DOHH2 (cell line): Measurements from ENCODE around the gene ACSF3.

Source experiments
- H3F3A ChIP-seq: fragments of 200-600 bp; sonication (generic), shearing (Covaris generic); 2 replicates; pipeline ENCODE4 v1.6.0; 2016; ENCODE audit warnings: antibody characterized with exemption, mild to moderate bottlenecking; ENCODE audit not compliant: control insufficient read depth, insufficient read depth
- H3K27ac ChIP-seq: fragments of 200-600 bp; sonication (generic); 2 replicates; pipeline ENCODE4 v1.5.1; 2014; ENCODE audit warnings: low read depth, mild to moderate bottlenecking, low read length, moderate library complexity
- H3K27me3 ChIP-seq: fragments of 200-600 bp; sonication (generic); 2 replicates; pipeline ENCODE4 v1.6.1; 2014; ENCODE audit warnings: mild to moderate bottlenecking, low read length, mixed read lengths; ENCODE audit not compliant: control insufficient read depth
- H3K36me3 ChIP-seq: fragments of 200-600 bp; sonication (generic); 2 replicates; pipeline ENCODE4 v1.6.1; 2014; ENCODE audit warnings: mild to moderate bottlenecking, low read length, moderate library complexity, mixed read lengths; ENCODE audit not compliant: control insufficient read depth
- H3K4me1 ChIP-seq: fragments of 200-600 bp; sonication (generic); 2 replicates; pipeline ENCODE4 v1.6.1; 2014; ENCODE audit warnings: mild to moderate bottlenecking, low read length, mixed read lengths; ENCODE audit not compliant: control insufficient read depth
- H3K4me2 ChIP-seq: fragments of 200-600 bp; sonication (generic); 2 replicates; pipeline ENCODE4 v1.6.0; 2014; ENCODE audit warnings: mild to moderate bottlenecking, low read length, moderate library complexity
- H3K4me3 ChIP-seq: fragments of 200-600 bp; sonication (generic); 2 replicates; pipeline ENCODE4 v1.5.1; 2014; ENCODE audit warnings: mild to moderate bottlenecking, low read length, mixed read lengths
- H3K79me2 ChIP-seq: fragments of 200-600 bp; sonication (generic); 2 replicates; pipeline ENCODE4 v1.6.1; 2014; ENCODE audit warnings: mild to moderate bottlenecking, low read length, mixed read lengths; ENCODE audit not compliant: control insufficient read depth
- H3K9me2 ChIP-seq: fragments of 200-600 bp; sonication (generic); replicated peaks from 2 replicates; pipeline ENCODE4 v1.6.1; 2014; ENCODE audit warnings: mild to moderate bottlenecking, low read length, mixed read lengths; ENCODE audit not compliant: control insufficient read depth
- H3K9me3 ChIP-seq: fragments of 200-600 bp; sonication (generic); 2 replicates; pipeline ENCODE4 v1.6.1; 2014; ENCODE audit warnings: antibody characterized with exemption, low read length, mixed read lengths; ENCODE audit not compliant: control insufficient read depth, insufficient read depth
- H4K20me1 ChIP-seq: fragments of 200-600 bp; sonication (generic); 2 replicates; pipeline ENCODE4 v1.6.0; 2014; ENCODE audit warnings: low read depth, mild to moderate bottlenecking, antibody characterized with exemption, low read length, moderate library complexity; ENCODE audit not compliant: control insufficient read depth, insufficient read depth
- EZH2phosphoT487 ChIP-seq: fragments of 200-600 bp; sonication (generic); IDR thresholded peaks from 2 replicates; pipeline ENCODE4 v1.6.1; 2017; ENCODE audit warnings: borderline replicate concordance, mild to moderate bottlenecking, antibody characterized with exemption, low read length, moderate library complexity, mixed read lengths
- TF ChIP-seq, protein P1 (sequence below): fragments of 200-600 bp; sonication (generic); IDR thresholded peaks from one replicate; pipeline ENCODE4 v1.5.1; 2014; ENCODE audit warnings: antibody characterized with exemption, mild to moderate bottlenecking, low read depth, low read length; ENCODE audit not compliant: poor library complexity, severe bottlenecking

ACSF3 gene

DNA sequence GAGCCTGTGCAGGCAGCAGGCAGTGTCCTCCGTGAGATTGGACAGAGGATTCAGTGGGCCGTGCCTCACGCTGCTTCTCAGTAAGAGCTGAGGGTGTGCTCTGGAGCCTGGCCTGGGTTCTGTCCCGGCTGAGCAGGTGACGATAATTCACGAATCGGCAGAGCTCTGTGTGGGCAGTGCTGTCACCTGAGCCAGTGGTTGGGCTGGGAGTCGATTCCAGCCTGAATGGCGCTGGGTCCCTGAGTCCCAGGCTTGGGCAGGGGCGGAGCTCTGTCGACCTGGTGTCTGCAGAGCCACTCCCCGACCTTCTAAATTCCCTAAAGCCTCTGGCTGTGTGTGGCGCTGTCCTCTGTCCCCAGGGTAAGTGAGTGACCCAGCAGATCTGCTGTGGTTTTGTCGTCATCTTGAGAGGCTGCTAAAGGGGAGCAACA, 8.4 kb downstream of the ACSF3 start:
- peaks cover 96% of the 10 kb centered on the region for H3K36me3 ChIP-seq
- H3K9me3 ChIP-seq = no peaks in the 10 kb centered on the region
- no peak overlapping the region for H3K27ac ChIP-seq
- no peaks in the 10 kb centered on the region for H3K27me3 ChIP-seq
- peaks cover 13% of the 10 kb centered on the region for H3F3A ChIP-seq
- H3K9me2 ChIP-seq = no peaks in the 10 kb centered on the region
- H3K4me2 ChIP-seq = no peak overlapping the region
- peaks cover 97% of the 10 kb centered on the region for H3K79me2 ChIP-seq
- peaks cover 7% of the 10 kb centered on the region for H4K20me1 ChIP-seq
- H3K4me1 ChIP-seq = peaks cover 32% of the 10 kb centered on the region
- no peak overlapping the region for H3K4me3 ChIP-seq
- TF ChIP-seq EZH2phosphoT487 = no peak
- TF ChIP-seq, protein P1, sequence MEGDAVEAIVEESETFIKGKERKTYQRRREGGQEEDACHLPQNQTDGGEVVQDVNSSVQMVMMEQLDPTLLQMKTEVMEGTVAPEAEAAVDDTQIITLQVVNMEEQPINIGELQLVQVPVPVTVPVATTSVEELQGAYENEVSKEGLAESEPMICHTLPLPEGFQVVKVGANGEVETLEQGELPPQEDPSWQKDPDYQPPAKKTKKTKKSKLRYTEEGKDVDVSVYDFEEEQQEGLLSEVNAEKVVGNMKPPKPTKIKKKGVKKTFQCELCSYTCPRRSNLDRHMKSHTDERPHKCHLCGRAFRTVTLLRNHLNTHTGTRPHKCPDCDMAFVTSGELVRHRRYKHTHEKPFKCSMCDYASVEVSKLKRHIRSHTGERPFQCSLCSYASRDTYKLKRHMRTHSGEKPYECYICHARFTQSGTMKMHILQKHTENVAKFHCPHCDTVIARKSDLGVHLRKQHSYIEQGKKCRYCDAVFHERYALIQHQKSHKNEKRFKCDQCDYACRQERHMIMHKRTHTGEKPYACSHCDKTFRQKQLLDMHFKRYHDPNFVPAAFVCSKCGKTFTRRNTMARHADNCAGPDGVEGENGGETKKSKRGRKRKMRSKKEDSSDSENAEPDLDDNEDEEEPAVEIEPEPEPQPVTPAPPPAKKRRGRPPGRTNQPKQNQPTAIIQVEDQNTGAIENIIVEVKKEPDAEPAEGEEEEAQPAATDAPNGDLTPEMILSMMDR = no peak

DNA sequence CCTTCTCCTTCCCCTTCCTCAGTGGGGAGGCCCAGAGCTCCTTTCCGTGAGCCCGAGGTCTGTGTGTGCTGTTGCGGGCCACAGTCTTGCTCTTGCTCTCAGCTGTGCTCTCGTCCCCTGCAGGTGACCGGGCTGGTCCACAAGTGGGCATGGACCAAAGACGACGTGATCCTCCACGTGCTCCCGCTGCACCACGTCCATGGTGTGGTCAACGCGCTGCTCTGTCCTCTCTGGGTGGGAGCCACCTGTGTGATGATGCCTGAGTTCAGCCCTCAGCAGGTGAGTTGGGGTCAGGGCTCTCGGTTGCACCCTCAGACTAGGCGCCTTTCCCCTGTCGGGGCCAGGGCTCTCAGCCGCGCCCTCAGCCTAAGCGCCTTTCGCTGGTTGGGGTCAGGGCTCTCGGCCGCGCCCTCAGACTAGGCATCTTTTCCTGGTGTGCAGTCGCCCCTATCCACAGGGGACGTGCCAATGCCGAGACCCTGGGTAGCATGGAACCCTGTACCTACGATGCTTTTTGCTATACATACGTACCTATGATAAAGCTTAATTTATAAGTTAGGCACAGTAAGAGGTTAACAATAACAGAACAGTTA, 8.9 kb downstream of the ACSF3 start:
- Histone ChIP-seq H3K27me3 (no peaks in the 10 kb centered on the region), H4K20me1 (peaks cover 7% of the 10 kb centered on the region), H3K79me2 (peaks cover 97% of the 10 kb centered on the region), H3K4me1 (peaks cover 27% of the 10 kb centered on the region), H3K9me3 (no peaks in the 10 kb centered on the region), H3K9me2 (no peaks in the 10 kb centered on the region), H3K4me3 (no peak overlapping the region), H3F3A (peaks cover 8% of the 10 kb centered on the region), H3K4me2 (no peak overlapping the region), H3K36me3 (peaks cover 96% of the 10 kb centered on the region), H3K27ac (no peak overlapping the region)
- no peak for TF ChIP-seq EZH2phosphoT487
- TF ChIP-seq, protein P1 = no peak

DNA sequence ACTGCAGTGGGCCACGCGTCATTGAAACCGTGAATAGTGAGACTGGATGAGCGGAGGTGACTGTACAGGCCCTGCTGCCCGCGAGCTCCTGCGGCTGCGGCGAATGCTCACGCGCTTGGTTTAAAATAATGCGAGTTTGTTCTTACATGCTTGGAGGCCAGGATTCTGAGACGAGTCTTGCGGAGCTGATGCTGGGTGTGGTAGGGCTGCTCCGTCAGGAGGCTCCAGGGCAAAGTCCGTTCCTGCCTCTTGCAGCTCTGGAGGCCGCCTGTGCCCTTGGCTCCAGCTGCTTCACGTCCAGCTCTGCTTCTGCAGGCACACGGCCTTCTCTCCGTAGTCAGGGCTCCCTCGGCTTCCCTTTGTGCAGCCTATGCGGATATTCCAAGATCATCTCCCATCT, 9.5 kb downstream of the ACSF3 start:
- H3K79me2 ChIP-seq = peaks cover 94% of the 10 kb centered on the region
- H3K4me3 ChIP-seq = no peak overlapping the region
- H3K27me3 ChIP-seq = no peaks in the 10 kb centered on the region
- H3F3A ChIP-seq = peaks cover 6% of the 10 kb centered on the region
- no peaks in the 10 kb centered on the region for H3K9me2 ChIP-seq
- H3K4me2 ChIP-seq = no peak overlapping the region
- no peak overlapping the region for H3K27ac ChIP-seq
- H4K20me1 ChIP-seq = peaks cover 7% of the 10 kb centered on the region
- no peak for TF ChIP-seq EZH2phosphoT487
- TF ChIP-seq, protein P1 = no peak
- no peaks in the 10 kb centered on the region for H3K9me3 ChIP-seq
- peaks cover 97% of the 10 kb centered on the region for H3K36me3 ChIP-seq
- peaks cover 21% of the 10 kb centered on the region for H3K4me1 ChIP-seq
